GM10248 (cell line): Measurements from ENCODE around the gene SPTBN1.
"Not testable (repeated sequence)": the region's sequence is repeated elsewhere in the genome, so short reads cannot be mapped to it uniquely, and the experiment has no call there.

Source experiments
- CTCF ChIA-PET: fragments of 300-600 bp; sonication (Branson Sonifier 250); formaldehyde crosslinking; extraction: SDS; loops from one replicate; lab custom pipeline; 2021; ENCODE audit warnings: antibody characterized with exemption; lab: Yijun Ruan, JAX
- POLR2A ChIA-PET: fragments of 350-650 bp; sonication (Branson Sonifier 250); formaldehyde crosslinking; extraction: SDS; loops from one replicate; lab custom pipeline; 2020; ENCODE audit warnings: antibody characterized with exemption; lab: Yijun Ruan, JAX
- DNase-seq: peaks from one replicate; pipeline ENCODE4 v3.0.0; 2012; ENCODE audit errors: extremely low spot score
- CTCF ChIP-seq: IDR thresholded peaks from 2 replicates; pipeline ENCODE4 v1.5.1; 2012; ENCODE audit warnings: mild to moderate bottlenecking, low read depth; ENCODE audit errors: extremely low read depth, missing control alignments, control extremely low read depth

The SPTBN1 gene

DNA sequence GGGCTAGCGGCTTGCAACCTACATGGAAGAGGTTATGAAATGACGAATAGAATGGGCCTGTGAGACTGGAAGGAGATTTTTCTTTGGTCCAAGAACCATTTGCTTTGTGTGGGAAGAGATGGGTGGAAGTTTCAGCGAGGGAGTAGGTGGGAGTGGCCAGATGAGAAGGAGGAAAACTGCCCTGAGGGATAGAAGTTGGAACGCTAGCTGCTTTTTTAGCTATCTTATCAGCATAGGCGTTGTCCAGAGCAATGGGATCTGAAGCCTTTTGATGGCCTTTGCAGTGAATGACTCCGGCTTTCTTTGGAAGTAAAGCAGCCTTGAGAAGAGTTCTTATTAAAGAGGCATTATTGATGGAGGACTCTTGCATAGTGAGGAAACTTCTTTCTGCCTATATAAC, 52.4 kb downstream of the SPTBN1 start:
- POLR2A ChIA-PET = interaction anchor here (0.5 kb wide), 1 partner anchor 19 kb away, joined by 5 read pairs; no protein-coding TSS in a partner anchor
- no peak for TF ChIP-seq CTCF
- DNase-seq = no peak
- CTCF ChIA-PET = no interaction called here

GRCh38 chr2:54509043-54509442, 52.9 kb downstream of the SPTBN1 start:
- POLR2A ChIA-PET, CTCF ChIA-PET, DNase-seq: not testable (repeated sequence)

DNA sequence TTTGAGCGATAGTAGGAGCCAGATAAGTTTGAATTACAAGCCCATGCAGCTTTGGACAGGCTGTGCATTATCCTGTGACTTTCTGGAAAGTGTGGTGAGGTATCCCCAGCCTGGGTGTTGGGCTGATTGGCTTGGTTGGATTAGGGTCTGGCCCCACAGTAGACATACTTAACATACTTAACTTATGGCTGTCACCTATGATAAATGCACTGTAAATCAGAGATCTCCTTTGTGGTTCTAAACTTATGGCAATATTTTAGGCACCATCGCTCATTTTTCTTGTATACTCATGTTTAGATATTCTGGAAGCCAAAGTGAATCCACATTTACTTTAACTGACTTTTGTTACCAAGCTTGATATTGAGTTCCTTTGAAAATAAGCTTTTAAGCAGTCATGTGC, 54.8 kb downstream of the SPTBN1 start:
- CTCF ChIA-PET = interaction anchor here (1.7 to 2.4 kb wide), 2 partner anchors 9 to 12 kb away, joined by 5 to 12 read pairs; no protein-coding TSS in a partner anchor
- TF ChIP-seq CTCF = no peak
- no peak for DNase-seq
- POLR2A ChIA-PET = no interaction called here

DNA sequence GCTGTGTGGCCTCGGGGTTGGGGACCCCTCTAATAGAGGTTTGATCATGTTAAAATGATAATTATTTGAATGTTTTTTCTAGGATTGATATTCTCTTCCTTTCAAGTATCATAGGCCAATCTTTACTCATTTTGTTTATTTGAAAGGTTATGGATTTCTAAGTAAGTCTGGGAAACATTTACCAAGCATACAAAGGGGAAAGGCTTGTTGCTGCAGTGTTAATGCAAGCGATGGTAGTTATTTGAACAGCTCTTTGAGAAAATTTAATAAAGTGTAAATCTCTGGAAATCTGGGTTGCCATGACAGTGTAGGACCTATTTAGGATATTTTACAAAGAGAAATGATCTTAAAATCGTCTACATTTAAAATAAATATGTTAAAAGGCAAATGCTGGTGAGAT, 56.1 kb downstream of the SPTBN1 start:
- TF ChIP-seq CTCF = no peak
- POLR2A ChIA-PET = no interaction called here
- DNase-seq = no peak
- CTCF ChIA-PET = interaction anchor here (0.7 to 2.4 kb wide), 3 partner anchors 10 to 87 kb away, joined by 3 to 12 read pairs (median 5); no protein-coding TSS in a partner anchor

DNA sequence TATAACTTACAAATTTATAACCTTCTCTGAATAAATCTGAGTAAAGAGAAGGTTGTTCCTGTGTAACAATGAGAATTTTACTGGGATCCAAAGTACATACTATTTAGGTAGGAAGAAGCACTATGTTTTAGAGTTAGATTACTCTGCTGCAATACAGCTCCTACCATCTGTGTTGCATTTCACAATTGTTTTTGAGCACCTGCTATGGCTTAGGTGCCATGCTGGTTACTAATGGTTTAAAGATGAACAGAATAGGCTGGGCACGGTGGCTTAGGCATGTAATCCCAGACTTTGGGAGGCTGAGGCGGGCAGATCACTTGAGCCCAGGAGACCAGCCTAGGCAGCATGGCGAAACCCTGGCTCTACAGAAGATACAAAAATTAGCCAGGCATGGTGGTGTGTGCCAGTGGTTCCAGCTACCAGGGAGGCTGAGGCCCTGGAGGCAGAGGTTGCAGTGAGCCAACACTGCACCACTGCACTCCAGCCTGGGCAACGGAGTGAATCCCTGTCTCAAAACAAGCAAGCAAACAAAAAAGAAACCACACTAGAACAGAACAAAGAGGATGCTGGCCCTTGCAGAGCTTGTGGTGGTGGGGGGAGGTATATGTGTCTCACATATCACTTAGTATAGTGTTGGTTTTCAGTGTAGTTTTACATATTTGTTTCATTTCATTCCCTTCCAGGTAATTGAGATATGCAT, 56.7 kb downstream of the SPTBN1 start:
- POLR2A ChIA-PET = no interaction called here
- DNase-seq = no peak
- CTCF ChIA-PET = interaction anchor here (0.8 to 2.4 kb wide), 5 partner anchors 10 to 13 kb away, joined by 3 to 12 read pairs (median 4); no protein-coding TSS in a partner anchor
- TF ChIP-seq CTCF = no peak

DNA sequence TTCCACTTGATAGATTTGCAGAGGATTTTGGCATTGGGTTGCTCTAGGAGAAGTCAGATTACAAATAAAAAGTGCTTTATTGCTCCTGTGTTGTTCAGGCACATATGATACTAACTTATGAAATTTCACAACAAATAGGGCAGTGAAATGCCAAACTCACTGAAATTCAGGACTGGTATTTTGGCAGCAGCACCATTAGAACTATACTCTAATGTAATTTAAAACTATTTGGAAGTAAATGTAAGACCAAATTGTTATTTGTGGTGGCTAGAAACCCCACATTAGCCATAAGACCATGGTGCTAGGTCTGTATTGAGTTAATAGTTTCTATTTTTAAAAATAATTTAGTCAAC, 57.2 kb downstream of the SPTBN1 start:
- DNase-seq = no peak
- no peak for TF ChIP-seq CTCF
- POLR2A ChIA-PET = no interaction called here
- CTCF ChIA-PET = interaction anchor here (0.8 to 1.1 kb wide), 3 partner anchors 10 to 13 kb away, joined by 3 to 4 read pairs (median 3); no protein-coding TSS in a partner anchor
